Daoy (cell line): ENCODE results near the gene OCA2. TPM values are rescaled to one million over a fixed set of nuclear protein-coding genes. Genes with fewer than 3 reads are reported as not detected.
"Not testable (repeated sequence)": the region's sequence is repeated elsewhere in the genome, so short reads cannot be mapped to it uniquely, and the experiment has no call there.

Experiments used
- DNase-seq: peaks from one replicate; pipeline ENCODE4 v3.0.0-alpha.2; 2015; ENCODE audit warnings: low read depth
- total RNA-seq: library from RNA; depleted of rRNA; stranded (reverse); fragments of >200 nt; shearing (Covaris generic); gene quantifications from 2 replicates; pipeline ENCODE4 v1.2.3, GENCODE V29; 2014

Gene OCA2
- total RNA-seq, 1 experiment from 2014 or later, result not detected

DNA sequence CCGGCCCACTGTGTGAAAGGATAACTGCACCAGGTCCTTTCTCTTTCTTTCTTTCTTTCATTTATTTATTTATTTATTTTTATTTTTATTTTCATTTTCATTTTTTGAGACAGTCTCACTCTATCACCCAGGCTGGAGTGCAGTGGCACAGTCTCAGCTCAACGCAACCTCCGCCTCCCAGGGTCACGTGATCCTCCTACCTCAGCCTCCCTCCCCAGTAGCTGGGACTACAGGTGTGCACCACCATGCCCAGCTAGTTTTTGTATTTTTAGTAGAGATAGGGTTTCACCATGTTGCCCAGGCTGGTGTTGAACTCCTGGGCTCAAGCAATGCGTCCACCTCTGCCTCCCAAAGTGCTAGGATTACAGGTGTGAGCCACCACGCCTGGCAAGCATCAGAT, 146.5 kb downstream of the OCA2 start:
- DNase-seq, result not testable (repeated sequence)

- DNase-seq, result no peak
Measured at GRCh38 chr15:27951191-27951890, 147.8 kb downstream of the OCA2 start.

- DNase-seq, result no peak
Measured at GRCh38 chr15:27949089-27949488, 150.0 kb downstream of the OCA2 start.

GRCh38 chr15:27939246-27939645, 159.9 kb downstream of the OCA2 start:
- no peak for DNase-seq

DNA sequence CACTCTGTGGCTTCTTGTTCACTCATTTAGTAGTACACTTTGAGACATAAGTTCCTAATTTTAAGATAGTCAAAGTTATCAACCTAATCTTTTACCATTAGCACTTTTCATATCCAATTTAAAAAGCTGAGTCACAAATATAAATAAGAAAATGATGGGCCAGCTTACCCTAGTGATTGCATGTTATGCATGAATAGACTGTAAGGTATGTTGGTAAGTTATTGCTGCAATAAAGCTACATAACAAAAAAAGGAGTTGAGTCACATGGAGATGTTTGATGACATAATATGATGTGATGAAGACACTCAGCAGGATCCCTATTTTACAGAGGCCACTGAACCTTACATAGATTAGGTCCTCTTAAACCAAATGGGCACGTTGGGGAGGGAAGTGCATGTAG, 161.3 kb downstream of the OCA2 start:
- no peak for DNase-seq

DNA sequence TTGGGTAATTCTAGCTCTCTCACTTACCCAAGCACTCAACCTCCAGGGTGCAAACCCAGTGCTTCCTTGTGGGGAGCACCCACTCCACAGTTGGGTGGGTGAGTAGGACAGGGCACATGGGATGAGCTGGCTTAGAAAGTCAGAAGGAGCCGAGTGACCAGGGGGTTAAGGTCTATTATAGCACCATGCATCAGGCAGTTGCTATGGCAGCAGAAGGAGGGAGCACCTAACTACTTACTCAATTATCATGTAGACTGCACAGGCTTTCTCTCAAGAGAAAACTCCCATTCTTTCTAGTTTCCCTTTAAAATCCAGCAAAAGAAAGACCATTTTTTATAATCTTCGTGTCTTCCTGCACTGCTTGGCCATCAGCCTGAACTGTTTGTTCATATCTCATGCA, 163.0 kb downstream of the OCA2 start:
- no peak for DNase-seq

DNA sequence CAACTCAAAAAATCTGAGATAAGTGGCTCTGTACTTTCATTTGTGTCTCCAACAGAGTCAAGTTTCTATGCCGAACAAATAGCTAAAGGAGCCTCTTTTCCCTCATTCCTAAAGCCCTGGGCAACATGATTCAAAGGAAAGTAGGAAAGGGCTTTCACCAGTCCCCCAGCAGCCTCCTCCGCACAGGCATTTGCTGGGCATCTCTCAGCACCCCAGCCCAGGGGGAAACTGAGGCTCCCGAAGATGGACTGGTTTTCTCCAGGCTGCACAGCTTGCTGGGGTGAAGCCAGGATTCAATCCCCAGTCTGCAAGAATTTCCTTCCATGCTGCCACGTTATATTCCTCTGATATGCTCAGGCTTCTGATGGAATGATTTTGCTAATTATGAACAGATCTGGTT, 163.8 kb downstream of the OCA2 start:
- DNase-seq, result no peak

DNA sequence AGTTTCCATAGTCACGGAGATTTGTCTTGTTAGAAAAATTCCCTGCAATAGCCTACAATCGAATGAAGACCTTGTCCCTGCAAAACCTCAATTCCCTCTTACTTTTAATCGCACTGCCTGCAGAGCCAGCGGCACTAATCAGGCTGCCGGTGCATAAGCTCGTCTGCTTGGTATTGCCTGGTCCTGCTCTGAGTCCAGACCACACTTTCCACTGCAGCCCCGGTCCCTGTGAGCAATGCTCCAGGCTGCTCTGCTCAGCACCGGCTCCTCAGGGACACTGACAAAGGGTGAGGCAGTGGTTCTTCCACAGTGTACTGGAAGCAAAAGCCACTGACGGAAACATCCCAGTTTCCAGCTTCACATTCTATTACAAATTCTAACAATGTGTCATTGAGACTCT, 164.3 kb downstream of the OCA2 start:
- no peak for DNase-seq

DNA sequence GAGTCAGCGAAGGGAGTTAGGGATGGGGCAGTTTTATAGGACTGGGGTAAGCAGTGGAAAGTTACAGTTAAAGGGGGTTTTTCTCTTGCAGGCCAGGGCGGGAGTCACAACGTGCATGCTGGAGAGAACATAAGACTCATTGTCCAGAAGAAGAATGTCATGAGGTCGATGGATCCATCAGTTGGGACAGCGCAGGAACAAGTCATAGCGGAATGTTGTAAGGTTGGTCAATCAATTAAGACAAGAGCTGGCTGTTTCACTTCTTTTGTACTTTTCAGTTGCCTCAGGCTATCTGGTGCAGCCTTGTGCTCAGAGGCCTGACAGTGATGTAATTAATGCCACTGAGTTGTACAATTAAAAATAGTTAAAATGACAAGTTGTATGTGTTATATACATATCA, 165.6 kb downstream of the OCA2 start:
- no peak for DNase-seq

DNA sequence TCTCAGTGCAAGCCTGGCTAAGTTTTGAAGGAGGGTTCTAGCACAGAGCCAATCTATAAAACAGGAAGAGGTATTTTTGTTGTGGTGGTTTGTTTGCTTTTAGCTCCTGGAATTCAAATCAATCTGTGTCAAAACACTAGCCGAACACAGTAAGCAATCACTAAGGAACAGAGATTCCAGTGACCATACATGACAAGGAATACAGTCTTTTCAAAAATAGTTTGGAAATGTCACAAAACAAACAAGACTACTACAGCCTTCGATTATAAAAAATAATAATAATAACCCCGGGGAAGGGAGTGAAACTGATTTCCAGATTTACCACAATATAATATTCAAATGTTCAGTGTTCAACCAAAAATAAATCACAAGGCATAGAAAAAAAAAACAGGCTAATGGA, 166.5 kb downstream of the OCA2 start:
- DNase-seq, result no peak

DNA sequence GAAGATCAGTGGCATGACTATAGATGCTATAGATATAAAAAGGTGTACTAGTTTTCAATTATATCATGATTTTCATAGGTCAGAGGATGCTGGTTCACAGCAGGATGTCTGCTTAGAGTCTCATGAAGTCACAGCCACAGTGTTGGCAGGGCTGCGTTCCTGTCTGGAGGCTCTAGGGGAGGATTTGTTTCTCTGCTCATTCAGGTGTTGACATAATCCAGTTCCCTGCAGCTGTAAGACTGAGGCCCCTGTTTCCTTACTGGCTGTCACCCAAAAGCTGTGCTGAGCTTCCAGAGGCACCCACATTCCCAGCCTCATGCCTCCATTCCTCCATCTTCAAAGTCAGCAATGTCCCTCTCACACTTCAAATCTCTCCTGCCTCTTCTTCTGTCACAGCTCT, 170.7 kb downstream of the OCA2 start:
- no peak for DNase-seq

GRCh38 chr15:27912283-27912682, 186.8 kb downstream of the OCA2 start:
- no peak for DNase-seq

DNA sequence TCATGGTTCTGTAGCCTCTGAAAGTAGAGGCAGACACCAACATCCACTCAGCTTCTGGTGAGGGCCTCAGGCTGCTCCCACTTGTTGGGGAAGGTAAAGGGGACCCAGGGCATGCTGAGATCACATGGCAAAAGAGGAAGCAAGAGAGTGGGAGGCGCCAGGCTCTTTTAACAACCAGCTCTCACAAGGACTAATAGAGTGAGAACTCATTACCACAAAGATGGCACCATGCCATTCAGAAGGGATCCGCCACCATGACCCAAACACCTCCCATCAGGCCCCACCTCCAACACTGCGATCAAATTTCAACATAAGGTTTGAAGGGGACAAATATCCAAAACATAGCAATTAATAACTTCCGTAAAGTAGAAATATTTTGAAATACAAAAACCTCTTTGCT, 192.3 kb downstream of the OCA2 start:
- no peak for DNase-seq

DNA sequence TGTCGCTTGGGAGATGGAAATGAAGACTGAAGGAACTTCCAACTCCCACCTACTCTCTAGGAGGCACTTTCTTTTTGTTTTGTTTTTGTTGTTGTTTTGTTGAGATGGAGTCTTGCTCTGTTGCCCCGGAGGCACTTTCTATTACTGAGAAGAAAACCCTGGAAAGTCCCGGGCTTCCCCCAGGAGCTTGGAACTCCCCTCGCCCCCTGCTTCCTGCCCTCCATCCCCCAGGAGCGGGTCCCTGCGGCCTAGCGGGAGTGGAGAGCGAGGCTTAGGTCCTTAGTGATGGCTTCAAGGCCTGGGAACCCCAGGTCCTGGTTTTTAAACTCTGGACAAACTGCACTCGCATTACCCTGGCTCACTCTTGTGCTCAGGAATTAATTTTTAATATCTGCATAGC, 195.7 kb downstream of the OCA2 start:
- no peak for DNase-seq

DNA sequence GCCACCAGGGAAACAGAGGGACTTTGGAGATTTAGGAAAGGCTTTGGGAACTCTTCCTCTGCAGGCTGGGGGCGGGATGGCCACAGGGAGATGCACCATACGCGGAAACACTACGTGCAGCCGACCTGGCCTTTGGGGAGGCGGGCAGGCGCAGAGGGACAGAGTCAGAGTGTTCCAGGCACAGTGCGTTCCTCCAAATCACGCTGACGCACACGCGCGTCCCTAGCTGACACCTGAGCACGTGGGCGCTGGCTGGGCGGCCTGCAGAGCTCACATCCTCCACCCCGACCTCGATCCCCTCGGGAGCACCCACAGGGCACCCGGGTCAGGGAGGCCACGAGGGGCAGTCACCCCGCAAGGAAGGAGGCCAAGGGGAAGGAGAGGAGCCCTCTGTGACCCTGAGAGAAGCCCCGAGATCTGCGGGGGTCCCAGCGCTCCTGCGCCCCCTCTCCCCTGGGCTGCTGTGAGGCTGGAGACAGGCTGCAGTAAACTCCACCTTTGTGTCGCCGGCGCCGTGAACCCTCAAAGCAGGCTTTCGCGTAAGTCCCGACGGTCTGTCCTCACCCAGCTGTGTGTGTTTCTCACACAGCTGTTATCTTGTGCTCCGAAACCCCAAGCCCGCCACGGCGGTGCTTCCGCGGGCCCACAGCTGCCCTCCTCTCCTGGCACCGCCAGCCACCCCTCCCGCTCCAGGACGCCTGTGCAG, 196.3 kb downstream of the OCA2 start:
- DNase-seq, result no peak

DNA sequence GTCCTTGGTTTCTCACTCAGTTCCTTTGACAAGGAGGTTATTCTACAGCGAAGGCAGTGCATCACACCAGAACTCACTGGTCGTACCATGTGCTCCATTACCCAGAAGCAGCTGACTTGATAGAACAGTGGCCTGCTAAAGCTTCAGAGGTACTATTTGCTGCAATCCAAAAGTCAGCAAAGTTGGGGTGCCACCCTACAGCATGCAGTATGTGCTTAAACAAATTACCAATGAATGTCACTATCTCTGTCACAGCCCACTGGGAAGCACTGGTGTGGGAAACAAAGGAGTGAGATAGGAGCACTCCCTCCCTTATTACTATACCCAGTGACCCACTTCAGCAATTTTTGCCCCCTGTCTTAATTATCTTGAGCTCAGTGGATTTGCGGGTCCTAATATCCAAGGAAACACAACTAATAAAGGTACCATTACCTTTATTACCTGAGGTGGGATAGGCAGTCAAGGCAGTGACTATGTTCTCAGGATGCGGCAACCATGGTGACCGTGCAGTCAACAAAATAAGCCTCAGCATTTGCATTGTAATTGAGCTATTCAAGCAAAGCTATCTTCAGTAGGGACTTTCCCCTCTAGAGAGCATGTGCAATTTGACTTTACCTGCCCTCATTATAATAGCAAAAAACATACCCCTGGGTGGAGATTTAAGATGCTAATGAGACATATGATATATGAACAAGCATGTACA, 199.4 kb downstream of the OCA2 start:
- DNase-seq, result no peak

DNA sequence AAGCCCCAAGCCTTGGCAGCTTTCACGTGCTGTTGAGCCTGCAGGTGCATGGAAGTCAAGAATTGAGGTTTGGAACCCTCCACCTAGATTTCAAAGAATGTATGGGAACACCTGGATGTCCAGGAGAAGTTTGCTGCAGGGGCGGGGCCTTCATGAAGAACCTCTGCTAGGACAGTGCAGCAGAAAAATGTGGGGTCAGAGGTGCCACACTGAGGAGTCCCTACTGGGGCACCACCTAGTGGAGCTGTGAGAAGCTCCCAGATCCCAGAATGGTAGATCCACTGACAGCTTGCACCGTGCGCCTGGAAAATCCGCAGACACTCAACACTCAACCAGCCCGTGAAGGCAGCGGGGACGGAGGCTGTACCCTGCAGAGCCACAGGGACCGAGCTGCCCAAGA, 201.6 kb downstream of the OCA2 start:
- no peak for DNase-seq

GRCh38 chr15:27894645-27895044, 204.5 kb downstream of the OCA2 start:
- no peak for DNase-seq

DNA sequence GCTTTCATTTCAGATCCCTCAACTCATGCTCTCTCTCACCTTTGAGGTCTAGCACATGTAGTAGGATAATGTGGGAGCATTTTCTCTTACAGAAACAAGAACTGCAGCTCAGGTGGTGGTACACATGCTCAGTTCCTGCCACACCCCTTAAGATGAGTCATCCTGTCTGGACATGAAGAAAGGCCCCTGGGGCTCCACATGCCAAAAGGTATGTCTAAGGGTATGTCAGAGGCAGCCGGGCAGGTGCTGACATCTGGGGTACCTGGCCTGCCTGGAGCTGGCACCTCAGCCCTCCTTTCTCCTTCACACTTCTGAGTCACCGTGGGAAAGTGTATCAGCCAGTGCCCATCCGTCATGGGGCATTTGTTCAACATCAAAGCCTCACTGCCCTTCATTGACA, 209.9 kb downstream of the OCA2 start:
- no peak for DNase-seq

- no peak for DNase-seq
Measured at GRCh38 chr15:27885201-27885600, 213.9 kb downstream of the OCA2 start.

- DNase-seq, result no peak
Measured at GRCh38 chr15:27884726-27885125, 214.4 kb downstream of the OCA2 start.

- DNase-seq, result no peak
Measured at GRCh38 chr15:27878841-27879240, 220.3 kb downstream of the OCA2 start.

DNA sequence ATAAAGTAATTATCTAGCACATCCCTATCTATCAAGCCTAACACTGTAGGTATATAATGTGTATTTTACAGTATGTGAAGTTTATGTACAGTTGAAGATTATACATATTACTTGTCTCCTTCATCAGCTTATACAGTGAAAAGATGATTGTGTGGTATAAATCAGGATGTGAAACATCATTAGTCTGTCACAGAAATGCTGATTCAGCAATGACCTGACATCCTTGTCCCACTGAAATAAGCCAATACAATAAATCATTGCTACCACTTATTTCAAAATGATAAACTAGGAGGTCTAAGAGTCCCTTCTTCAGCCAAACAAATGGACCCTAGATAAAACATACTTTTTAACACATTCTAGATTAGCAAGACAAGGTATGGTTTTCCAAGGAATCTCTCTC, 225.3 kb downstream of the OCA2 start:
- no peak for DNase-seq
